Stomach (tissue), 9 donors: ENCODE data around the gene ITPRID1. TPM values are rescaled to one million over a fixed set of nuclear protein-coding genes. Genes with fewer than 3 reads are reported as not detected.
"Not testable (repeated sequence)": the region's sequence is repeated elsewhere in the genome, so short reads cannot be mapped to it uniquely, and the experiment has no call there.

Source experiments
- DNase-seq, 2 donors: peaks; one replicate each; pipeline versions ENCODE4 v3.0.0 to v3.0.0-alpha.2; 2013 to 2019
- H3K27ac ChIP-seq, 5 donors: fragments of 200-600 bp in 4 of 5; sonication (generic) in 4 of 5; one replicate each; pipeline ENCODE4 v1.5.1; 2013 to 2019; ENCODE audit warnings: mild to moderate bottlenecking in 1 of 5, moderate library complexity in 1 of 5
- H3K27me3 ChIP-seq, 3 donors: fragments of 200-600 bp; sonication (generic); one replicate each; pipeline ENCODE4 v1.5.1; 2017 to 2019; ENCODE audit warnings: mixed run types in 1 of 3
- H3K36me3 ChIP-seq, 4 donors: fragments of 200-600 bp; sonication (generic); 1 replicate in 3 of 4; 2 replicates in 1 of 4; pipeline ENCODE4 v1.5.1; 2016 to 2019
- H3K4me1 ChIP-seq, 4 donors: fragments of 200-600 bp; sonication (generic); one replicate each; pipeline ENCODE4 v1.5.1; 2016 to 2019
- H3K4me3 ChIP-seq, 4 donors: fragments of 200-600 bp; sonication (generic) in 3 of 4; one replicate each; pipeline ENCODE4 v1.5.1; 2016 to 2019; ENCODE audit warnings: mild to moderate bottlenecking in 1 of 4
- H3K9me3 ChIP-seq, 4 donors: fragments of 200-600 bp; sonication (generic); one replicate each; pipeline ENCODE4 v1.5.1; 2016 to 2019
- CTCF ChIP-seq, 7 experiments: fragments of 450-650 bp in 4 of 7; fragments of 200-600 bp in 3 of 7; sonication (generic) in 3 of 7; IDR thresholded peaks; one replicate each; pipeline ENCODE4 v1.5.1; 2016 to 2019; ENCODE audit warnings: antibody characterized with exemption in 7 of 7, control low read depth in 2 of 7, mild to moderate bottlenecking in 1 of 7
- EP300 ChIP-seq: sonication (generic); formaldehyde crosslinking; IDR thresholded peaks from one replicate; pipeline ENCODE4 v1.6.1; 2017; ENCODE audit warnings: antibody characterized with exemption
- POLR2A ChIP-seq, 4 donors: fragments of 450-650 bp; IDR thresholded peaks; one replicate each; pipeline ENCODE4 v1.6.1; 2016; ENCODE audit warnings: antibody characterized with exemption in 4 of 4, control low read depth in 2 of 4, mild to moderate bottlenecking in 1 of 4, moderate library complexity in 1 of 4
- POLR2AphosphoS5 ChIP-seq, 3 donors: sonication (generic); formaldehyde crosslinking; IDR thresholded peaks; one replicate each; pipeline ENCODE4 v1.6.1; 2016; ENCODE audit warnings: antibody characterized with exemption in 3 of 3
- WGBS, 5 donors: extraction: QIAGEN DNeasy Blood & Tissue Kit in 3 of 5; methylation state at CpG; one replicate each; pipeline versions ENCODE4 v1.1.5 to v1.1.7; 2013 to 2018; 5-methylcytosine and 5-hydroxymethylcytosine counted together
- intact Hi-C: fragments of 100-400 bp; cut with DNase I; formaldehyde crosslinking; loops from one replicate; pipeline ENCODE4 v1.15.1; 2023; ENCODE audit warnings: low total_unique reads
- polyA plus RNA-seq, 3 donors: library from polyadenylated mRNA; stranded (reverse); fragments of 200-250 nt; gene quantifications; one replicate each; pipeline ENCODE4 v1.2.3, GENCODE V29; 2013
- total RNA-seq, 5 donors: library from RNA; depleted of rRNA; stranded (reverse); fragments of >200 nt; gene quantifications; one replicate each; pipeline versions ENCODE4 v1.1.0 to v1.2.3, GENCODE V29; 2014 to 2016
- donor health status: healthy with polysubstance abuse.
- donor health status: Bipolar disorder and iron deficiency.
- donor health status: healthy.

The ITPRID1 gene
- total and polyA plus RNA-seq, 8 donors, result 0.18 to 0.58 (median 0.34) TPM; not detected in 2

GRCh38 chr7:31526864-31527263, 13.0 kb downstream of the ITPRID1 start:
- no peaks in the 10 kb centered on the region for H3K27me3 ChIP-seq
- no peaks in the 10 kb centered on the region for H3K36me3 ChIP-seq
- no peak for DNase-seq
- intact Hi-C loops, result no loop called here
- no peak overlapping the region for H3K27ac ChIP-seq
- no peaks in the 10 kb centered on the region for H3K4me1 ChIP-seq
- H3K4me3 ChIP-seq, result no peak overlapping the region
- no peaks in the 10 kb centered on the region for H3K9me3 ChIP-seq
- TF ChIP-seq POLR2AphosphoS5 (IDR thresholded peaks at IDR 0.05) (no peak), POLR2A (IDR thresholded peaks at IDR 0.05) (no peak), EP300 (no peak), CTCF (IDR thresholded peaks at IDR 0.05) (no peak)

DNA sequence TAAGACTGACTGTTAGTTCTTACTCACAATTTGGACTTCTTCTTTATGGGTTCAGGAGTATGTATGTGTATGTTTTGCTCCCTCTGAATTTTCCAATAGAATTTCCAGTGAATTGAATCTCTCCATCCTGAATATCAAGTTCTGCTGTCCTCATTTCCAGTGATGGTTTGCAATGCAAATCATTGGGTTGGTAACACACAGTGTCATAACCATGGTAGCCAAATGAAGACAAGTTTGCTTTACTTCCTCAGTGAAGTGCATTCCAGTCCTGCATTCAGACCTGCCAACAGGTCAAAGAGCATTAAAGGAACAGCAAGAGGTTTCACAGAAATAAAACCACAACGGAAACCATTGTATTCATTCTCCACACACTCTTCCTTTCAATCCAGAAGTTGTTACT, 15.2 kb downstream of the ITPRID1 start:
- H3K9me3 ChIP-seq, result no peaks in the 10 kb centered on the region
- H3K36me3 ChIP-seq, result no peaks in the 10 kb centered on the region
- no peaks in the 10 kb centered on the region for H3K27me3 ChIP-seq
- intact Hi-C loops, result no loop called here
- H3K27ac ChIP-seq, result no peak overlapping the region
- 56 to 79% (median 66%) methylated on average over 1 of the region's 1 CpG for WGBS, 5 donors
- H3K4me1 ChIP-seq, result no peaks in the 10 kb centered on the region
- DNase-seq, result no peak
- no peak for TF ChIP-seq EP300
- no peak for TF ChIP-seq POLR2A (IDR thresholded peaks at IDR 0.05)
- TF ChIP-seq CTCF (IDR thresholded peaks at IDR 0.05), result no peak
- TF ChIP-seq POLR2AphosphoS5 (IDR thresholded peaks at IDR 0.05), result no peak
- no peak overlapping the region for H3K4me3 ChIP-seq

- 18 to 49% (median 28%) methylated on average over 3 of the region's 3 CpGs for WGBS, 5 donors
- H3K9me3 ChIP-seq, H3K27me3 ChIP-seq, H3K4me3 ChIP-seq, H3K4me1 ChIP-seq, H3K36me3 ChIP-seq, H3K27ac ChIP-seq, intact Hi-C loops: not testable (repeated sequence)
- peak in 1 of 2 donors; percentile 16 for DNase-seq
Measured at GRCh38 chr7:31540651-31541185, 26.8 kb downstream of the ITPRID1 start.

DNA sequence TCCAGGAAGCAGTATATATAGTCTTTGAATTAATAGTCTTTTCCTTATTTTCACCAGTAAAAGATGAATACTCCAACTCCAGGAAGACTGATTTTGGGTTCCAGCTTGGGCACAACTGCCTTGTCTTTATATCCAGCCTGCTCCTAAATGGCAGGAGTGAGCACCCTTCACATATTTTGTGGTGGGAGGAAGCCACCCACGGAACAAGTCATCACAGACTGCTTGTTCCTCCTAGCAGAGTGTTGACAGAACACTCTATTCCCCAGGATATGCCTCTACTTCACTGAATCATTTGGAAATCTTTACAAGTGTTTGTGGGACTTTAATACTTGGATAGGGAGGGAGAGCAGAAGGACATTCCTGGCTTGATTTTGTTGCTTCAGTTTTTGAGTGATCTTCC, 31.7 kb downstream of the ITPRID1 start:
- Histone ChIP-seq H3K27me3 (no peaks in the 10 kb centered on the region), H3K36me3 (no peaks in the 10 kb centered on the region), H3K4me1 (peaks cover 0 to 20% (median 3%) of the 10 kb centered on the region in 4 donors), H3K9me3 (no peaks in the 10 kb centered on the region), H3K27ac (no peak overlapping the region), H3K4me3 (no peak overlapping the region)
- no peak for DNase-seq
- intact Hi-C loops, result no loop called here
- 47 to 65% (median 59%) methylated on average over 1 of the region's 1 CpG for WGBS, 5 donors
- TF ChIP-seq POLR2A (IDR thresholded peaks at IDR 0.05) (no peak), EP300 (no peak), CTCF (IDR thresholded peaks at IDR 0.05) (no peak), POLR2AphosphoS5 (IDR thresholded peaks at IDR 0.05) (no peak)

GRCh38 chr7:31549611-31550010, 35.7 kb downstream of the ITPRID1 start:
- H3K27ac ChIP-seq, result no peak overlapping the region
- DNase-seq, result peak in 1 of 2 donors; percentile 61
- peaks cover 0 to 20% (median 14%) of the 10 kb centered on the region in 4 donors for H3K4me1 ChIP-seq
- intact Hi-C loops, result no loop called here
- H3K9me3 ChIP-seq, result no peaks in the 10 kb centered on the region
- H3K4me3 ChIP-seq, result no peak overlapping the region
- H3K36me3 ChIP-seq, result no peaks in the 10 kb centered on the region
- no peak for TF ChIP-seq CTCF (IDR thresholded peaks at IDR 0.05)
- no peak for TF ChIP-seq POLR2A (IDR thresholded peaks at IDR 0.05)
- no peak for TF ChIP-seq EP300
- TF ChIP-seq POLR2AphosphoS5 (IDR thresholded peaks at IDR 0.05), result no peak
- no peaks in the 10 kb centered on the region for H3K27me3 ChIP-seq
